ENCODE measurements around the gene TMEM117.

DNA sequence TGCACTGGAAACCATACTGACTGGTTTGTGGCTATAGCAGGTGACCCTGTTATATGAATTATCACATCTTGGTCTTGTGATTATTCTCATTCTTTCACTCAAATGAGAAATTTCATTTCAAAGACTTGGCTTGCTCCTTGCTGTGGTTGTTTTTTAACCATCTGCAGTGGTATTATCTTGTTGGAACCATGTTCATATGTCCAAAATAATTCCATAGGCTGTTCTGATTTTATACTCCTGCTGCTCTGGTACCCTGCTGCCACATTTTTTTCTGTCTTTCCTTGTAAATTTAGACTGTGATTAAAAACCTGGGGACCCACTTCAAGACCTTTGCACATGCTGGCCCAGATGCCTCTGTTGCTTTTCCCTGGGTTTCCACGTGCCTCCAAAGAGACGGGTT, 190.2 kb downstream of the TMEM117 start:
- TF ChIP-seq, protein P1, sequence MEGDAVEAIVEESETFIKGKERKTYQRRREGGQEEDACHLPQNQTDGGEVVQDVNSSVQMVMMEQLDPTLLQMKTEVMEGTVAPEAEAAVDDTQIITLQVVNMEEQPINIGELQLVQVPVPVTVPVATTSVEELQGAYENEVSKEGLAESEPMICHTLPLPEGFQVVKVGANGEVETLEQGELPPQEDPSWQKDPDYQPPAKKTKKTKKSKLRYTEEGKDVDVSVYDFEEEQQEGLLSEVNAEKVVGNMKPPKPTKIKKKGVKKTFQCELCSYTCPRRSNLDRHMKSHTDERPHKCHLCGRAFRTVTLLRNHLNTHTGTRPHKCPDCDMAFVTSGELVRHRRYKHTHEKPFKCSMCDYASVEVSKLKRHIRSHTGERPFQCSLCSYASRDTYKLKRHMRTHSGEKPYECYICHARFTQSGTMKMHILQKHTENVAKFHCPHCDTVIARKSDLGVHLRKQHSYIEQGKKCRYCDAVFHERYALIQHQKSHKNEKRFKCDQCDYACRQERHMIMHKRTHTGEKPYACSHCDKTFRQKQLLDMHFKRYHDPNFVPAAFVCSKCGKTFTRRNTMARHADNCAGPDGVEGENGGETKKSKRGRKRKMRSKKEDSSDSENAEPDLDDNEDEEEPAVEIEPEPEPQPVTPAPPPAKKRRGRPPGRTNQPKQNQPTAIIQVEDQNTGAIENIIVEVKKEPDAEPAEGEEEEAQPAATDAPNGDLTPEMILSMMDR (IDR thresholded peaks at IDR 0.05), result no peak
- no peak for TF ChIP-seq POLR2A (IDR thresholded peaks at IDR 0.05)
- no peak for TF ChIP-seq EP300 (IDR thresholded peaks at IDR 0.05)
